ENCODE results near the gene RBBP5. TPM values are rescaled to one million over a fixed set of nuclear protein-coding genes. Genes with fewer than 3 reads are reported as not detected.

Gene RBBP5
- total RNA-seq, 6 experiments from 2014 or later = 13.6 to 16.2 (median 15.8) TPM

DNA sequence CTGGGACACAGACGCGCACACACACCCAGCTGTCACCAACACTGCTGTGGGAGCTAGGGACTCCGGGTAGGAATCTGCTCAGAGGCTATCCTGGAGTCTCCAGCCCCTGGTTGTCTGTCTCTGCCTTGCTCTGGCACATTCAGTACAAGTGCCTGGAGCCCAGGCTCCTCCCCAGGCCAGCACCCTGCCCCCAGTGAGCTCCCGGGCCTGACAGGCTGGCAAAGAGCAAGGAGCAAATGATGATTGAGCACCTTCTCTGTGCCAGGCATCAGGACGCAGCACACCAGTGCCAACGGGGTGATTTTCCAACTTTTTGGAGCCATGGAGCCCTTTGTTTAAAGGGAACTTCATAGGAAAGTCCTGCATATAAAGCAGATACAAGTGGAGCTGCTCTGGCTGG, 72.3 kb downstream of the RBBP5 start:
- no peaks in the 10 kb centered on the region for H3K9me3 Mint-ChIP-seq
- H3K4me1 Mint-ChIP-seq (ENCODE audit: low read depth) = no peaks in the 10 kb centered on the region
- H3K36me3 Mint-ChIP-seq (ENCODE audit: low read depth) = no peaks in the 10 kb centered on the region
- DNase-seq = no peak
- no peak overlapping the region for H3K27ac Mint-ChIP-seq
- peaks cover 47% of the 10 kb centered on the region for H3K27me3 Mint-ChIP-seq (ENCODE audit: insufficient read depth)
- H3K4me3 Mint-ChIP-seq = no peak overlapping the region
- TF ChIP-seq, protein P1, sequence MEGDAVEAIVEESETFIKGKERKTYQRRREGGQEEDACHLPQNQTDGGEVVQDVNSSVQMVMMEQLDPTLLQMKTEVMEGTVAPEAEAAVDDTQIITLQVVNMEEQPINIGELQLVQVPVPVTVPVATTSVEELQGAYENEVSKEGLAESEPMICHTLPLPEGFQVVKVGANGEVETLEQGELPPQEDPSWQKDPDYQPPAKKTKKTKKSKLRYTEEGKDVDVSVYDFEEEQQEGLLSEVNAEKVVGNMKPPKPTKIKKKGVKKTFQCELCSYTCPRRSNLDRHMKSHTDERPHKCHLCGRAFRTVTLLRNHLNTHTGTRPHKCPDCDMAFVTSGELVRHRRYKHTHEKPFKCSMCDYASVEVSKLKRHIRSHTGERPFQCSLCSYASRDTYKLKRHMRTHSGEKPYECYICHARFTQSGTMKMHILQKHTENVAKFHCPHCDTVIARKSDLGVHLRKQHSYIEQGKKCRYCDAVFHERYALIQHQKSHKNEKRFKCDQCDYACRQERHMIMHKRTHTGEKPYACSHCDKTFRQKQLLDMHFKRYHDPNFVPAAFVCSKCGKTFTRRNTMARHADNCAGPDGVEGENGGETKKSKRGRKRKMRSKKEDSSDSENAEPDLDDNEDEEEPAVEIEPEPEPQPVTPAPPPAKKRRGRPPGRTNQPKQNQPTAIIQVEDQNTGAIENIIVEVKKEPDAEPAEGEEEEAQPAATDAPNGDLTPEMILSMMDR (IDR thresholded peaks at IDR 0.05) = no peak

DNA sequence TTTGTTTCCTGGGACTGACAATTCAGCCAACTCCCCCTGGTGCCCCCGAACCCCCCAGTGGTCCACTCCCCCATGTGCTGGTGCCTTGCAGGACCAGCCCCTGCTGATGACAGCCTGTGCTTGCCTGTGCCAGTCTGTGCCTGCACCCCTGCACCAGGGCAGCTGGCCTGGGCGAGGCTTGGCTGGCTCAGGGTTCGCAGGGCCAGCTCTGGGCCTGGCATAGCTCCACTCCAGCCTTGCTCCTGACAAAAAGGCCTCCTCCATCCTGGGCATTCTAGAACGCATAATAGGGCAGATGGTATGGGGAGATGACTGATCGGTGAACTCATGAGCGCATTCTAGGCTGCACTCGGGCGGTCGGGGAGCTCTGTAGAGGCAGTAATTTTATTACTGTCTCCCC, 73.4 kb downstream of the RBBP5 start:
- DNase-seq = no peak
- Mint-ChIP-seq H3K36me3 (ENCODE audit: low read depth) (no peaks in the 10 kb centered on the region), H3K9me3 (no peaks in the 10 kb centered on the region), H3K4me1 (ENCODE audit: low read depth) (no peaks in the 10 kb centered on the region), H3K27me3 (ENCODE audit: insufficient read depth) (peaks cover 43% of the 10 kb centered on the region), H3K27ac (no peak overlapping the region), H3K4me3 (no peak overlapping the region)
- TF ChIP-seq, protein P1 (IDR thresholded peaks at IDR 0.05) = no peak

DNA sequence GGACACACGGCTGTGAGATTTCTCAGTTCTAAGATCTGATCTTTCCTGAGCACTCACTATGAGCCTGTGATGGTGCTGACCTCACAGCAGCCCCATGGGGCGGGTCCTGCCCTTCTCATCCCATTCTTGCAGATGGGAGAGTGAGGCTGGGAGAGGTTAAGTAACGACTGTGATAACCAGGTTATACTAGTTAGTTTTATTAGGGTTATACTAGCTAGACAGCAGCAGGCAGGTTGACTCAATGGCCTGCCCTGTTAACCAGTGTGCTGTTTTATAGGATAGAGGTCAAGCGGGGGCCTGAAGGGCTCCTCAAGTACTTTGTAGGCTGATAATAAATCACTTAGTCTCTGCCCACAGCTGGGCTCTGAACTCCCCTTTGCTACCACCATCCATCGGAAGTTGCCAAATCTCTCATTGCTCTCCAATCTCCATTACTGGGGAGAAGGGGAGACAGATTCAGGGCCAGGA, 74.0 kb downstream of the RBBP5 start:
- Mint-ChIP-seq H3K9me3 (no peaks in the 10 kb centered on the region), H3K27me3 (ENCODE audit: insufficient read depth) (peaks cover 43% of the 10 kb centered on the region)

DNA sequence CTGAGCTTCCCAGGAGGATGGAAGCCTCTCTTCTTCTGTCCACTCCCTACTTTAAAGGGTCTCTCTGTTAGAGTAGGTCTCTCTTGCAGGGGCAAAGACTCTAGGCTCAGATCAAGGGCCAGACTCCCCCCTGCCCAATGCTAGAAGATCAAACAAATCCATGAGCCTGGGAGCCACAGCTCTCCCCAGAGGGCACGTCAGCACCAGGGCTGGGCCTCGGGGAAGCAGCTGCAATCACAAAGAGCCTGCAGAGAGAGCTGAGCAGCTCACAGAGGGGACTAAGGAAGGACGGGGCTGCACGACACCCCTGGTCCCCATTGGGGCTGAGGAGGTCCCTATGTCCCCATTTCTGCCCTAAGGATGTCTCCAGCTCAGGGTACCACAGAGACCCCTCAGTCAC, 74.9 kb downstream of the RBBP5 start:
- Mint-ChIP-seq H3K36me3 (ENCODE audit: low read depth) (no peaks in the 10 kb centered on the region), H3K27ac (no peak overlapping the region), H3K9me3 (no peaks in the 10 kb centered on the region), H3K4me1 (ENCODE audit: low read depth) (no peaks in the 10 kb centered on the region), H3K4me3 (no peak overlapping the region), H3K27me3 (ENCODE audit: insufficient read depth) (peaks cover 52% of the 10 kb centered on the region)
- TF ChIP-seq, protein P1 (IDR thresholded peaks at IDR 0.05) = no peak
- DNase-seq = no peak

More for the DNA sequence above, 74.0 kb downstream of the RBBP5 start:
- Mint-ChIP-seq H3K4me3 (no peak overlapping the region), H3K36me3 (ENCODE audit: low read depth) (no peaks in the 10 kb centered on the region), H3K4me1 (ENCODE audit: low read depth) (no peaks in the 10 kb centered on the region), H3K27ac (no peak overlapping the region)
- TF ChIP-seq, protein P1 (IDR thresholded peaks at IDR 0.05) = no peak
- no peak for DNase-seq

DNA sequence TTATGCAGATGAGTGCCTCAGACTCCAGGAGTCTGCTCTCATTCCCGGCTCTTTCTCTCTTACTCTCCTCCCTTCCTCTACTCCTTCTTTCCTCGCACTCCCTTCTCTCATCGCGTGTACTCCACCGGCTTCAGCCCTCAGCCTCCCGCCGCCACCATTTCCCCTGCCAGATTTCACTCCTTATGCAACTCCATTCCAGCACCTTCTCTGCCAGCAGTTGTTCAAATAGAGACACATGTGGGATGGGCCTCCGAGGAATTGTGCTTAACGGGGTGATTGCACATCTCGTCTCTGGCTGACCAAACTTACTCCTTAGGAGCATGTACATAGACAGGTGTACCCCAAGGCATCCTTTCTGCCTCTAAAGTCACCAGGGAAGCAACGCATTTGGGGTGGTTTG, 76.6 kb downstream of the RBBP5 start:
- H3K27ac Mint-ChIP-seq = no peak overlapping the region
- TF ChIP-seq, protein P1 (IDR thresholded peaks at IDR 0.05) = no peak
- no peak overlapping the region for H3K4me3 Mint-ChIP-seq
- peaks cover 57% of the 10 kb centered on the region for H3K27me3 Mint-ChIP-seq (ENCODE audit: insufficient read depth)
- no peaks in the 10 kb centered on the region for H3K9me3 Mint-ChIP-seq
- H3K36me3 Mint-ChIP-seq (ENCODE audit: low read depth) = no peaks in the 10 kb centered on the region
- DNase-seq = no peak
- no peaks in the 10 kb centered on the region for H3K4me1 Mint-ChIP-seq (ENCODE audit: low read depth)

DNA sequence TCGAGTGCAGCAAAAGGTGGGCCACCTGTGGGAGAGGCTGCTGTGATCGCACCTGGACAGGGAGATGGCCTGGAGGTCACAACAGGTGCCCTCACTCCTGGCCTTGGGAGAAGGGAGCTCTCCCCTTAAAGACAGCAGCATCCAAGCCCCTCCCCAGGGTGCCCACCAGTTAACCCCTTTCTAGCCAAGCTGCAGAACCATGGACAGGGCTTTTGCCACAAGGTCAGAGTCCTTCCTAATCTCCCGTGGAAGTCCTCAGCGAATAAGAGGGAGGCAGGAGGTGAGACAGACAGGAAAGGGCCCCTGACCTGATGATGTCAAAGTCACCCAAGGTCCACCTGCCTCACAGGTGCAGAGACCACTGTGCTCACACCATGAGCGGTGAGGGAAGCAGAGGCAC, 77.0 kb downstream of the RBBP5 start:
- DNase-seq = no peak
- no peaks in the 10 kb centered on the region for H3K9me3 Mint-ChIP-seq
- H3K4me3 Mint-ChIP-seq = no peak overlapping the region
- peaks cover 60% of the 10 kb centered on the region for H3K27me3 Mint-ChIP-seq (ENCODE audit: insufficient read depth)
- TF ChIP-seq, protein P1 (IDR thresholded peaks at IDR 0.05) = no peak
- H3K27ac Mint-ChIP-seq = no peak overlapping the region
- H3K36me3 Mint-ChIP-seq (ENCODE audit: low read depth) = no peaks in the 10 kb centered on the region
- no peaks in the 10 kb centered on the region for H3K4me1 Mint-ChIP-seq (ENCODE audit: low read depth)

Data from HFFc6 (cell line).